ENCODE data around the gene TMEM116.
"Not testable (repeated sequence)": the region's sequence is repeated elsewhere in the genome, so short reads cannot be mapped to it uniquely, and the experiment has no call there.

The TMEM116 gene

GRCh38 chr12:112012775-112013600 is at the start of gene TMEM116, which contains the start of gene ERP29:
Gene TMEM116, minus strand, starts transcription at chr12:112013165. Its CDS starts 7,895 bp downstream, at chr12:112005270.
Gene ERP29, plus strand, starts transcription at chr12:112013426. Its CDS starts 40 bp downstream, at chr12:112013466.
- peak; percentile 100 for DNase-seq (ENCODE audit: low read depth, low spot score)

DNA sequence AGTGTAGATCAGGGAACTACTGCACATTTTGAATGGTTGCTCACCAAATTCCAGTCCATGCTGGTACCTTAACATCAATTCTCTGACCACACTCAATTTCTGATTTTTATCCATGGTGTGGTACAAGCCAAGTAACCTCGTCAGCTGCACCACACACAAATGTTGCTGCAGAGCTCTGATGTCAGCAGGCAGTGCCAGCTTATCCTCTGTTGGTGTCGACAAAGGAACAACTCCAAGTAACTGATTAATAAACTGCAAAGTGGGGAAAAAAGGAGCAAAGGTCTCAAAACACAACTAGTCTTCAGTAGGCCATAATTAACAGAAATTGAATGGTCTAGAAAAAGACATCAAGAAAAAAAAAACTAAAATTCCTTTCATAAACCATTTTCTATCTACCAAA is 48.2 kb upstream of the TMEM116 start:
- no peak for DNase-seq (ENCODE audit: low read depth, low spot score)

DNA sequence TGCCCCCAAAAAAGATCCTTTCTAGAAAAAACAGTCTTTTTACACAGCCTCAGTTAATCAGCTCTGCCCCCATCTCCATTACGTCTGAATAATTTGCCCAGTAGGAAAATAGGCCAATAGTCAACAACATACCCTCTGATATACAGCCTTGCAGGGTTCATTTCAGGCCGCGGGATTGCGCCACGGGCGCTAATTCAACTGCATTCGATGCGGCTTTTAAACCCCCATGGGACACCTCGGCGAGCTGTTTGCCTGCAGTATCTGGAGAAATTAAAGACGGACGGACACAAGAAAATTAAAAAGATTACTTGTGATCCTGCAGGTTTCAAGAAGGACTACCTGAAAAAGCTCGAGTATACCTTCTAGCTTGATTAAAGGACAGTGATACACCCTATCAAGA is 36.4 kb upstream of the TMEM116 start:
- no peak for DNase-seq (ENCODE audit: low read depth, low spot score)

GRCh38 chr12:112046003-112046402 is 33.0 kb upstream of the TMEM116 start:
- no peak for DNase-seq (ENCODE audit: low read depth, low spot score)

DNA sequence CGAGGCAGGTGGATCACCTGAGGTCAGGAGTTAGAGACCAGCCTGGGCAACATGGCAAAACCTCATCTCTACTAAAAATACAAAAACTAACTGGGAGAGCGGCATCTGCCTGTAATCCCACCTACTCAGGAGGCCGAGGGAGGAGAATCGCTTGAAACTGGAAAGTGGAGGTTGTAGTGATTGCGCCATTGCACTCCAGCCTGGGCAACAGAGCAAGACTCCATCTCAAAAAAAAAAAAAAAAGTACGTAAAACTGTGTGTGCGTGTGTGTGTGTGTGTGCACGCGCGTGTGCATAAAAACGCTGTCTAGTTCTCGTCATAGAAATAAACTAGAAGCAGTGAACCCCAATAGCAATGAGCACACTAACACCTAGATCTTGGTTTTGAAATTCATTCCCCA is 23.6 kb upstream of the TMEM116 start:
- DNase-seq (ENCODE audit: low read depth, low spot score), result not testable (repeated sequence)

GRCh38 chr12:112035219-112035785 is 22.3 kb upstream of the TMEM116 start:
- no peak for DNase-seq (ENCODE audit: low read depth, low spot score)

- no peak for DNase-seq (ENCODE audit: low read depth, low spot score)
Observed at GRCh38 chr12:112032292-112032691, 19.3 kb upstream of the TMEM116 start.

- DNase-seq (ENCODE audit: low read depth, low spot score), result no peak
Observed at GRCh38 chr12:112031472-112031871, 18.5 kb upstream of the TMEM116 start.

DNA sequence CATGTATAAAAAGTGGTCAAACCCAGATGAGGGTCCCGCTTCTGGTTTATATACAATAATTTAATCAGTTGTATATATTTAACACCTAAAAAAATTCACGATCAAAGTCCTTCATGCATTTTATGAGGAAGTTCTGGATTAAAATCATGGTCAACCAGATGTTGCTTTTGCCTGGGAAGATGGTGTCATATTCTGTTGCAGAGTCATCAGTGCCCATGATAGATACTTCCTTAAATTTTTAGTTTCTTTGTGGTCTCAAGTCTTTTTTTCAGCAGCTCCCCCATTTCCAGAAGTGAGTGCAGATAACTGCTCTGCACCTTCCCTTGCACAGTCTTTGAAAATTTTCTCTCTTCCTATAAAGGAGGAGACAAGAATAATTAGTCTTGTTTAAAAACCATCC is 16.3 kb upstream of the TMEM116 start:
- no peak for DNase-seq (ENCODE audit: low read depth, low spot score)

DNA sequence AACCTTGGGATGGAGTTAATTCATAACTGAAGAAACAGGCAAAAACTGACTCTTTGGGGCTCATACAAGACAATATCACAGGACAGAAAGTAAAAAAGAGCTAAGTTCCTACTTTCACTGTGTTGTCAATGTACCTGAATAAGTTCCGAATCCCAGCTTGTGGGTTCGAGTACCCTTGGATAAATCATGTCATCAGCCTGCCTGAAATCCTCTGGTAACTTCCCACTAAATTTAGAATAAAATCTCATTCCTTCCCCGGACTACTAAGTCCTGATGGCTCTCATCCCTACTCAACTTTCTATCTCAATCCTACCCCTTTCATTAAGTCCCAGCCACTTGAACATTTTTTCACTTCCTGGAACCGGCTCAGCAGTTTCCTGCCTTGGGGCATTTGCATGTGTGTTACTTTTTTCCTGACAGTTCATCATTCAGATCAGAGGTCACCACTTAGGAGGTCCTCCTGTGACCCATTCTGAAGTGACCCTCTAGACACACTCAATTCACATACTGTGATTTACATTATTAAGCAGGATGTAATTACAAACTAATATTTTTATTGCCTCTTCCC is 12.9 kb upstream of the TMEM116 start:
- DNase-seq (ENCODE audit: low read depth, low spot score), result no peak

GRCh38 chr12:112023759-112024396 is 10.9 kb upstream of the TMEM116 start:
- DNase-seq (ENCODE audit: low read depth, low spot score), result no peak

- no peak for DNase-seq (ENCODE audit: low read depth, low spot score)
Observed at GRCh38 chr12:112022241-112023016, 9.5 kb upstream of the TMEM116 start.

- DNase-seq (ENCODE audit: low read depth, low spot score), result no peak
Observed at GRCh38 chr12:112020947-112021457, 8.0 kb upstream of the TMEM116 start.

- DNase-seq (ENCODE audit: low read depth, low spot score), result no peak
Observed at GRCh38 chr12:112018571-112019237, 5.7 kb upstream of the TMEM116 start.

DNA sequence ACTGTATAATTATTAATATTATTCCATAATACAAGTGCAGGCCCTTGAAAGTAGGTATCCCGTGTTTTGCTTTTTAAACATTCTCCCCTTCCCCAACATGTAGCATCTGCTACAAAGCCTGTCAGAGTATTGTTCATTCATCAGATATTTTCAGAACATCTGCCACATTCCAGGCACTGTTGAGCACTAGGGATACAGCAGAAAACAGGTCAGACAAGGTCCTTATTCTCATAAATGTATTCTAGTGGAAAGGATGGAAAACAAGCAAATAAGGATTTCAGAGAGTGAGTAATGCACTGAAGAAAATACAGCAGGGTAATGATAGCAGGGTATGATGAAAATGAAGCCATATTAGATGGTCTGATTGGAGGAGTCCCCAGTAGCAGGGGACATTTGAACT is 4.1 kb upstream of the TMEM116 start:
- no peak for DNase-seq (ENCODE audit: low read depth, low spot score)

GRCh38 chr12:112015938-112016337 is 3.0 kb upstream of the TMEM116 start:
- DNase-seq (ENCODE audit: low read depth, low spot score), result no peak

DNA sequence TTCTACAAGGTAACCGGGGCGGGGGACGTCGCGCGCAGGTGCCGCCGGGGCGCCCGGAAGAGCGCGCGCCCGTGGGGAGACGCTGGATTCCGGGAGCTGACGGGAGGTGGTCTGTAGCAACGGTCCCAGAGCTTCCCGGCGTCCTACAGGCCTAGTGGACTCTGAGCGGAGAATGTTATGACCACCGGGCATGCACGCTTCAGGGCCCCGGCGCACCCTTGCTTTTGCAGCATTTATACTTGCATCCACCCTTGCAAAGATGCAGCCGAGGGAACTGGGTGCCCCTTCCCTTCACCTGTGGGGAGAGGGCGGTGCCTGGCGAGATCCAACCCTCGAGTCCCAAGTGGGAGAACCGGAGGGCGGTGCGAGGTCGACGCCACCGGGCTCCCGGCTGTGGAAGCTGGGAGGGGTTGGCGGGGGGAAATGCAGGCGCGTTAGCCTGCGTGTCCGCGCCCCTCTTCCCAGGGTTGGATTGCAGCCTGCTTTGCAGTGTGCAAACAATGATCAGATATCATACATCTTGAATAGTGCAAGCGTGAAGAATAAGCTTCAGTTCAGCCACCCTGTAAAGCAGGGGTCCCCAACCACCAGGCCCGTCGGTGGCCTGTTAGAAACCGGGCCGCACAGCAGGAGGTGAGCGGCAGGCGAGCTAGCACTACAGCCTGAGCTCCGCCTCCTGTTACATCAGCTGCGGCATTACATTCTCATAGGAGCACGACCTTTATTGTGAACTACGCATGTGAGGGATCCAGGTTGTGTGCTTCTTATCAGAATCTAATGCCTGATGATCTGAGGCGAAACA is 837 bp upstream of the TMEM116 start:
- DNase-seq (ENCODE audit: low read depth, low spot score), result no peak

- DNase-seq (ENCODE audit: low read depth, low spot score), result no peak
Observed at GRCh38 chr12:112011685-112012084, 1.3 kb downstream of the TMEM116 start.

GRCh38 chr12:112010415-112011344 is 2.3 kb downstream of the TMEM116 start:
- no peak for DNase-seq (ENCODE audit: low read depth, low spot score)
